WI38 (cell line): ENCODE data around the gene RFLNA.

Experiments used
- H3K4me3 ChIP-seq: 2 replicates; pipeline ENCODE4 v1.5.1; 2011; ENCODE audit warnings: low read depth, mild to moderate bottlenecking, control low read depth, low read length
- CTCF ChIP-seq: IDR thresholded peaks from 2 replicates; pipeline ENCODE4 v1.5.1; 2012; ENCODE audit warnings: low read depth, mild to moderate bottlenecking, control low read depth, low read length

Gene RFLNA

GRCh38 chr12:124276337-124276736, 18.6 kb upstream of the RFLNA start:
- no peak for TF ChIP-seq CTCF
- no peak overlapping the region for H3K4me3 ChIP-seq

- H3K4me3 ChIP-seq, result no peak overlapping the region
- no peak for TF ChIP-seq CTCF
Measured at GRCh38 chr12:124277394-124278241, 17.3 kb upstream of the RFLNA start.

- no peak overlapping the region for H3K4me3 ChIP-seq
- no peak for TF ChIP-seq CTCF
Measured at GRCh38 chr12:124278389-124279101, 16.3 kb upstream of the RFLNA start.

GRCh38 chr12:124279315-124279714, 15.6 kb upstream of the RFLNA start:
- H3K4me3 ChIP-seq, result no peak overlapping the region

GRCh38 chr12:124279846-124280360, 15.0 kb upstream of the RFLNA start:
- no peak for TF ChIP-seq CTCF

More at GRCh38 chr12:124279315-124279714, 15.6 kb upstream of the RFLNA start:
- no peak for TF ChIP-seq CTCF

GRCh38 chr12:124281309-124281708, 13.6 kb upstream of the RFLNA start:
- H3K4me3 ChIP-seq, result no peak overlapping the region

More at GRCh38 chr12:124279846-124280360, 15.0 kb upstream of the RFLNA start:
- no peak overlapping the region for H3K4me3 ChIP-seq

More at GRCh38 chr12:124281309-124281708, 13.6 kb upstream of the RFLNA start:
- no peak for TF ChIP-seq CTCF
